Globus pallidus (tissue), 1 donor: ENCODE data around the gene TEC.
"Not testable (repeated sequence)": the region's sequence is repeated elsewhere in the genome, so short reads cannot be mapped to it uniquely, and the experiment has no call there.

Experiments used
- DNase-seq: peaks from one replicate; pipeline ENCODE4 v3.0.0-alpha.2; 2015; ENCODE audit warnings: low spot score

TEC gene

DNA sequence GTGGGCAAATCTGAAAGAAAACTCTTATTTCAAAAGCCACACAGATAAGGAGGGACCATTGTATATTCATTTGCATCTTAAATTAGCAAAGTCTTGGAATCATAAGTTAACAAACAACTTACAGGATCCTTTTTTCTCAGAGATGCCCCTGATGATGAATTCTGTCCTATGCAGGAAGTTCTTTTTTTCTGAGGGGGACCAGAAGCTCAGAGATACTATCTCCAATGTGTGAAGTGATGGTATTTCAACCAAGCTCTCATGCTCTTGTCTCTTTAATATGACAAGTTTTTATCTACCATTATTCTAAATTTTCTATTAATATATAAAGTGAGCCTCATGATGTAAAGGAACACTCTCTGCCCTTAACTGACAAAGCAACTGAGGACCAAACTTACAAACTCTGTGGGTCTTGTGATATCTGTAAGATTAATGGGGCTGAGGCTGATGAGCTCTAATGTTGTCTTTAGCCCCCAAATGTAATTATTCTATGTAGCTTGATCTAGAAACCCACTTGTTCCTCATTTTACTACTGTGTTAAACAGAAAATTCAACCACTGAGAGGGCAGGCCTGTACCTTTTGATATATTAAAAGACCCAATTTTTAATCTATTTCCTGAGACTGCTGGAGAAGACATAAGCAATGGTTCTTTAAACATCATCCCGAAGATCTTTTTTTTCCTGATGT, 27.0 kb downstream of the TEC start:
- DNase-seq = no peak

DNA sequence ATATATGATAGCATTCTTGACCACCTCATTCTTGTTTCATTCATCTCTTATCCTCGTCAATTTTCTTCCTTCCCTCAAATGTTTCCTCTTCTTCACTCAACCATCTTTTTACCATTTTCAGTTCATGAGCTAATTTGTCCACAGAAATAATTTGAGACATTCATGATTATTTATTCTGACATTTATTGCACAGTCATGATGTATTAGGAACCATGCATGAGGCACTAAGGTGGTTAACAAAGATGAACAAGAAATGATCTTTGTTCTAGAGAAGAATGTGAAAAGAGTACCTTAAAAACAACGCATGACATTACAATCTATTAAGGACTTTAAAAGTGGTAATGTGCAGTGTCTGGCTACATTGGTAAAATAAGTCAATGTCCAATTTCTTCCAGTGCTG, 27.9 kb downstream of the TEC start:
- no peak for DNase-seq

- DNase-seq = no peak
Observed at GRCh38 chr4:48237996-48238645, 31.5 kb downstream of the TEC start.

DNA sequence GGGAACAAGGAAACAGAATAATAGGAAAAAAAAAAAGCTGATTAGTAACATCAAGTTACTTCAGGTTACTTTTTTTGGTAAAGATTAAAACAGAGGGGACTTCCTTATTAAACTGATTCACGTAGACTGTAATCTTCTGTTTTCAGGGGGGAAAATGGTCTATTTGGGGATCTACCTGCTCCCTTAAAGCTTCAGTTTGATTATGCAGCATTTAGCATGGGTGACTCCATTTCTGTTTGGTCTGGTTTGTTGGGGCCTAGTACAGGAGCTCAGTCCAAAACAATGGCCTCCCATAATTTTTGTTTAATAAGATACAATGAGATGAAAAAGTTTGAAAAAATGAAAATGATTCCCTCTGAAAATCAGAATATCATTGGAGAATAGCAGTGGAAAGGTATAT, 34.6 kb downstream of the TEC start:
- no peak for DNase-seq

GRCh38 chr4:48234575-48234974, 35.1 kb downstream of the TEC start:
- no peak for DNase-seq

GRCh38 chr4:48228949-48229348, 40.7 kb downstream of the TEC start:
- no peak for DNase-seq

DNA sequence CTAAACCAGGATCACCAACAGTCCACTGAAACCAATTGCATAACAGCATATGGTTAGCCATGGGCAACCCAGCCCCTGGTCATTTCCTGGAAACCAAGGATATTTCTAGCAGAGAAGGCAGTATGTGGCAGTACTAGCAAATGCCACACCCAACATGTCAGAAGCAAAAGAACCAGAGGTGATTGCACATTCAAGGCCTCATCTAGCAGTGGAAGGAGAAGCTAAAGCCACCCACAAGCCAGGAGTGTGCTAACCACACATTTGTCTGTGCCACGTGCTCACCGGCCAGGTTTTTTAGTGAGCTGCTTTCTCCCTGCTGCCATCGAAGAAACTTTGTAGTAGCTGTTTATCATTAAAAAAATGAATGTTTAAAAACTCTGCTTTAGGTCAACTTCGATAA, 42.0 kb downstream of the TEC start:
- DNase-seq = no peak

GRCh38 chr4:48226199-48226598, 43.4 kb downstream of the TEC start:
- DNase-seq = no peak

DNA sequence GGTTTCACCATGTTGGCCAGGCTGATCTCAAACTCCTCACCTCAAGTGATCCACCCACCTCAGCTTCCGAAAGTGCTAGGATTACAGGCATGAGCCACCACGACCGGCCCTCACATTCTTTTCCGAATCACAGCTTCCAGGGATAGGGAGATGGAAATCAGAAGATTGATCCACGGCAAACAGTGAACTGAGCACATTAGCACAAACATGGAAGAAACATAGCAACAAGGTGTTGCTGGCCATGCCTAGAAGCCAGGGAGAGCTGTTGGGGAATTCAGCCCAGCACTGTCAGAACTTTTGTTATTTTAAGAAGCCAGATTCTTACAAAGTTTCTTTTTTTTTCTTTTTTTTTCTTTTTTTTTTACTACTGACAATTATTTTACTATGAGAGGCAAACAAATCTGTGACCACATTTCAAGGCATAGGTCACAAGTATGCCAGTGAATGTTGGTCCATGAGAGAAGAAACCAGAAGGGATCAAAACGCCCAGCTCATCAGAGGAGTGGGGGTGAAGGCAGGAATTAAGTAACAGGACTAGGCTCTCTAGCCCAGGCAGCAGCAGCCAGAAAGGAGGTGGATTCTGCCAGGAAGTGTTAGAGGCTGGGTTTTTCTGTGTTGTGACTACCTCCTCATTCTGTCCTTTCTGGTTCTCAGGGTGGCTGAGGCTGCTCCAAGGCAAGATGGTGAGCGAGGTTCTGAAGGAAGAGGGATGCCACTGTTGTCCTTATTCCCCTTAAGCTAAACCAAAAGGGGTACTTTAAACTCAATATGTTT, 44.1 kb downstream of the TEC start:
- no peak for DNase-seq

DNA sequence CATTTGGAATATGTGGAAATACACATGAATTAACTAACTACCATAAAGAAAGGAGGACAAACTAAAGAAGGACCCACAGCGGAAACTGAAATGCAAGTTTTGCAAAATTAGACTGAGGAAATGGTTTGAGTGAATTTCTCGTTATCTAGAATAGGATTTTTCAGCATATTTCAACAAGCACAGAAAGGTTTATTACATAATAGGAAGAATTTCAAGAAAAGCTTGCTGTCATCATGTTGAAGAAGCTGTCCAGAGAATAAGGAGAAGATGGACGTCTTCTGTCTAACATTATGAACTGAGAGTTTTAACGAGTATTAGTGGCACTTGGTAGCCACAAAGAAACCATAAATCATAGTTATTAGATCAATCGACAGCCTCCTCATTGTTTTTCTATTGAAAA, 45.0 kb downstream of the TEC start:
- no peak for DNase-seq

GRCh38 chr4:48223633-48224295, 45.9 kb downstream of the TEC start:
- no peak for DNase-seq

- no peak for DNase-seq
Observed at GRCh38 chr4:48222491-48222890, 47.1 kb downstream of the TEC start.

- not testable (repeated sequence) for DNase-seq
Observed at GRCh38 chr4:48219430-48219829, 50.2 kb downstream of the TEC start.

GRCh38 chr4:48216563-48216962, 53.1 kb downstream of the TEC start:
- no peak for DNase-seq

GRCh38 chr4:48215977-48216376, 53.7 kb downstream of the TEC start:
- DNase-seq = no peak

- no peak for DNase-seq
Observed at GRCh38 chr4:48212165-48212564, 57.5 kb downstream of the TEC start.

GRCh38 chr4:48210966-48211328, 58.7 kb downstream of the TEC start:
- DNase-seq = no peak

- DNase-seq = no peak
Observed at GRCh38 chr4:48205626-48206025, 64.0 kb downstream of the TEC start.

- DNase-seq = no peak
Observed at GRCh38 chr4:48205107-48205506, 64.5 kb downstream of the TEC start.

DNA sequence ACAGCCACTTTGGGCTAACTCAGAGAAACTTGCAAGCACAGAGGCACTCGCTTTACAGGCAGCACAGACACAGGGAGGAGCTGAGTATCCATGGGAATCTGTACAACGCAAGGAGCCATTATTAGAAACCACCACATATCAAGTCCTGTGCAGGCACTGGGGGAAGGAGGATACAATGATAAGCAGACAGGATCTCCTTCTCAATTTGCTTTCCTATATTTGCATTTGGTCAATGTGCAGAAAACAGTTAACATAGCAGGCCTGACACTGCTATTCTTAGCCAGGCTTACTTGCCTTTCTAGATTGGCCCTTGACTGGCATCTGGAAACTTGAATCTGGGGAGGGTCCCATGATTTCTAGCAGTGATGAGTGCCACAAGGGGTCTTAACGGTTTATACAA, 65.8 kb downstream of the TEC start:
- DNase-seq = no peak

- no peak for DNase-seq
Observed at GRCh38 chr4:48197643-48198237, 71.9 kb downstream of the TEC start.

GRCh38 chr4:48196758-48197504, 72.7 kb downstream of the TEC start:
- DNase-seq = no peak
